Measurements from ENCODE around the gene RNPEPL1. TPM values are rescaled to one million over a fixed set of nuclear protein-coding genes. Genes with fewer than 3 reads are reported as not detected.
"Not testable (repeated sequence)": the region's sequence is repeated elsewhere in the genome, so short reads cannot be mapped to it uniquely, and the experiment has no call there.

The RNPEPL1 gene
- total RNA-seq, 1 donor from 2014 or later = 15.7 TPM

- Histone ChIP-seq H3K27me3 (ENCODE audit: control insufficient read depth in 3 of 3, insufficient read depth in 3 of 3, low read length in 3 of 3) (no peaks in the 10 kb centered on the region), H3K9ac (ENCODE audit: low read depth in 1 of 3, low read length in 3 of 3) (no peak overlapping the region), H3K27ac (ENCODE audit: low read depth, low read length) (no peak overlapping the region), H3K36me3 (ENCODE audit: control insufficient read depth in 3 of 3, insufficient read depth in 3 of 3, low read length in 3 of 3) (peaks cover 0 to 5% (median 0%) of the 10 kb centered on the region in 3 donors), H3K4me1 (ENCODE audit: control insufficient read depth in 3 of 3, insufficient read depth in 3 of 3, low read length in 3 of 3) (peaks cover 11 to 12% (median 12%) of the 10 kb centered on the region in 3 donors), H3K4me3 (ENCODE audit: low read length in 3 of 3) (no peak overlapping the region), H3K9me3 (ENCODE audit: control insufficient read depth in 3 of 3, low read length in 3 of 3) (no peaks in the 10 kb centered on the region)
Observed at GRCh38 chr2:240615820-240616547, 47.7 kb downstream of the RNPEPL1 start.

- peaks cover 11 to 12% (median 12%) of the 10 kb centered on the region in 3 donors for H3K4me1 ChIP-seq (ENCODE audit: control insufficient read depth in 3 of 3, insufficient read depth in 3 of 3, low read length in 3 of 3)
- not testable (repeated sequence) for H3K27me3 ChIP-seq (ENCODE audit: control insufficient read depth in 3 of 3, insufficient read depth in 3 of 3, low read length in 3 of 3)
Observed at GRCh38 chr2:240616860-240617666, 48.8 kb downstream of the RNPEPL1 start.

GRCh38 chr2:240618776-240619175 lies 50.5 kb downstream of the RNPEPL1 start:
- Histone ChIP-seq H3K9me3 (ENCODE audit: control insufficient read depth in 3 of 3, low read length in 3 of 3) (no peaks in the 10 kb centered on the region), H3K9ac (ENCODE audit: low read depth in 1 of 3, low read length in 3 of 3) (no peak overlapping the region), H3K4me1 (ENCODE audit: control insufficient read depth in 3 of 3, insufficient read depth in 3 of 3, low read length in 3 of 3) (no peaks in the 10 kb centered on the region), H3K4me3 (ENCODE audit: low read length in 3 of 3) (no peak overlapping the region), H3K27me3 (ENCODE audit: control insufficient read depth in 3 of 3, insufficient read depth in 3 of 3, low read length in 3 of 3) (no peaks in the 10 kb centered on the region), H3K36me3 (ENCODE audit: control insufficient read depth in 3 of 3, insufficient read depth in 3 of 3, low read length in 3 of 3) (peaks cover 0 to 5% (median 0%) of the 10 kb centered on the region in 3 donors), H3K27ac (ENCODE audit: low read depth, low read length) (no peak overlapping the region)

More at GRCh38 chr2:240616860-240617666, 48.8 kb downstream of the RNPEPL1 start:
- H3K27ac ChIP-seq (ENCODE audit: low read depth, low read length); H3K36me3 ChIP-seq (ENCODE audit: control insufficient read depth in 3 of 3, insufficient read depth in 3 of 3, low read length in 3 of 3); H3K4me3 ChIP-seq (ENCODE audit: low read length in 3 of 3); H3K9ac ChIP-seq (ENCODE audit: low read depth in 1 of 3, low read length in 3 of 3); H3K9me3 ChIP-seq (ENCODE audit: control insufficient read depth in 3 of 3, low read length in 3 of 3): not testable (repeated sequence)

- Histone ChIP-seq H3K27ac (ENCODE audit: low read depth, low read length) (no peak overlapping the region), H3K9ac (ENCODE audit: low read depth in 1 of 3, low read length in 3 of 3) (no peak overlapping the region)
Observed at GRCh38 chr2:240619506-240620148, 51.3 kb downstream of the RNPEPL1 start.

GRCh38 chr2:240620149-240620731 lies 52.0 kb downstream of the RNPEPL1 start:
- Histone ChIP-seq H3K27me3 (ENCODE audit: control insufficient read depth in 3 of 3, insufficient read depth in 3 of 3, low read length in 3 of 3) (no peaks in the 10 kb centered on the region), H3K4me3 (ENCODE audit: low read length in 3 of 3) (no peak overlapping the region), H3K36me3 (ENCODE audit: control insufficient read depth in 3 of 3, insufficient read depth in 3 of 3, low read length in 3 of 3) (peaks cover 0 to 5% (median 0%) of the 10 kb centered on the region in 3 donors), H3K9ac (ENCODE audit: low read depth in 1 of 3, low read length in 3 of 3) (no peak overlapping the region), H3K27ac (ENCODE audit: low read depth, low read length) (no peak overlapping the region), H3K9me3 (ENCODE audit: control insufficient read depth in 3 of 3, low read length in 3 of 3) (no peaks in the 10 kb centered on the region), H3K4me1 (ENCODE audit: control insufficient read depth in 3 of 3, insufficient read depth in 3 of 3, low read length in 3 of 3) (no peaks in the 10 kb centered on the region)

More at GRCh38 chr2:240619506-240620148, 51.3 kb downstream of the RNPEPL1 start:
- H3K27me3 ChIP-seq (ENCODE audit: control insufficient read depth in 3 of 3, insufficient read depth in 3 of 3, low read length in 3 of 3) = no peaks in the 10 kb centered on the region
- H3K4me3 ChIP-seq (ENCODE audit: low read length in 3 of 3) = no peak overlapping the region
- H3K36me3 ChIP-seq (ENCODE audit: control insufficient read depth in 3 of 3, insufficient read depth in 3 of 3, low read length in 3 of 3) = peaks cover 0 to 5% (median 0%) of the 10 kb centered on the region in 3 donors
- no peaks in the 10 kb centered on the region for H3K9me3 ChIP-seq (ENCODE audit: control insufficient read depth in 3 of 3, low read length in 3 of 3)
- H3K4me1 ChIP-seq (ENCODE audit: control insufficient read depth in 3 of 3, insufficient read depth in 3 of 3, low read length in 3 of 3) = no peaks in the 10 kb centered on the region

GRCh38 chr2:240620859-240621258 lies 52.6 kb downstream of the RNPEPL1 start:
- no peak overlapping the region for H3K27ac ChIP-seq (ENCODE audit: low read depth, low read length)
- H3K4me1 ChIP-seq (ENCODE audit: control insufficient read depth in 3 of 3, insufficient read depth in 3 of 3, low read length in 3 of 3) = no peaks in the 10 kb centered on the region
- no peak overlapping the region for H3K9ac ChIP-seq (ENCODE audit: low read depth in 1 of 3, low read length in 3 of 3)
- peaks cover 0 to 5% (median 0%) of the 10 kb centered on the region in 3 donors for H3K36me3 ChIP-seq (ENCODE audit: control insufficient read depth in 3 of 3, insufficient read depth in 3 of 3, low read length in 3 of 3)
- peaks cover 0 to 3% (median 0%) of the 10 kb centered on the region in 3 donors for H3K27me3 ChIP-seq (ENCODE audit: control insufficient read depth in 3 of 3, insufficient read depth in 3 of 3, low read length in 3 of 3)
- H3K9me3 ChIP-seq (ENCODE audit: control insufficient read depth in 3 of 3, low read length in 3 of 3) = no peaks in the 10 kb centered on the region
- no peak overlapping the region for H3K4me3 ChIP-seq (ENCODE audit: low read length in 3 of 3)

- no peak overlapping the region for H3K9ac ChIP-seq (ENCODE audit: low read depth in 1 of 3, low read length in 3 of 3)
- H3K27me3 ChIP-seq (ENCODE audit: control insufficient read depth in 3 of 3, insufficient read depth in 3 of 3, low read length in 3 of 3) = peaks cover 0 to 3% (median 0%) of the 10 kb centered on the region in 3 donors
- no peak overlapping the region for H3K4me3 ChIP-seq (ENCODE audit: low read length in 3 of 3)
- no peak overlapping the region for H3K27ac ChIP-seq (ENCODE audit: low read depth, low read length)
- H3K4me1 ChIP-seq (ENCODE audit: control insufficient read depth in 3 of 3, insufficient read depth in 3 of 3, low read length in 3 of 3) = no peaks in the 10 kb centered on the region
- peaks cover 0 to 5% (median 0%) of the 10 kb centered on the region in 3 donors for H3K36me3 ChIP-seq (ENCODE audit: control insufficient read depth in 3 of 3, insufficient read depth in 3 of 3, low read length in 3 of 3)
- no peaks in the 10 kb centered on the region for H3K9me3 ChIP-seq (ENCODE audit: control insufficient read depth in 3 of 3, low read length in 3 of 3)
Observed at GRCh38 chr2:240622060-240622411, 53.8 kb downstream of the RNPEPL1 start.

- H3K36me3 ChIP-seq (ENCODE audit: control insufficient read depth in 3 of 3, insufficient read depth in 3 of 3, low read length in 3 of 3) = peaks cover 0 to 5% (median 0%) of the 10 kb centered on the region in 3 donors
- no peak overlapping the region for H3K9ac ChIP-seq (ENCODE audit: low read depth in 1 of 3, low read length in 3 of 3)
- no peaks in the 10 kb centered on the region for H3K9me3 ChIP-seq (ENCODE audit: control insufficient read depth in 3 of 3, low read length in 3 of 3)
- no peaks in the 10 kb centered on the region for H3K4me1 ChIP-seq (ENCODE audit: control insufficient read depth in 3 of 3, insufficient read depth in 3 of 3, low read length in 3 of 3)
- no peak overlapping the region for H3K4me3 ChIP-seq (ENCODE audit: low read length in 3 of 3)
- peaks cover 0 to 3% (median 0%) of the 10 kb centered on the region in 3 donors for H3K27me3 ChIP-seq (ENCODE audit: control insufficient read depth in 3 of 3, insufficient read depth in 3 of 3, low read length in 3 of 3)
- H3K27ac ChIP-seq (ENCODE audit: low read depth, low read length) = no peak overlapping the region
Observed at GRCh38 chr2:240622531-240623235, 54.4 kb downstream of the RNPEPL1 start.

- H3K27me3 ChIP-seq (ENCODE audit: control insufficient read depth in 3 of 3, insufficient read depth in 3 of 3, low read length in 3 of 3) = peaks cover 0 to 8% (median 0%) of the 10 kb centered on the region in 3 donors
- H3K4me3 ChIP-seq (ENCODE audit: low read length in 3 of 3) = no peak overlapping the region
- no peak overlapping the region for H3K9ac ChIP-seq (ENCODE audit: low read depth in 1 of 3, low read length in 3 of 3)
- H3K36me3 ChIP-seq (ENCODE audit: control insufficient read depth in 3 of 3, insufficient read depth in 3 of 3, low read length in 3 of 3) = peaks cover 0 to 4% (median 0%) of the 10 kb centered on the region in 3 donors
- no peaks in the 10 kb centered on the region for H3K9me3 ChIP-seq (ENCODE audit: control insufficient read depth in 3 of 3, low read length in 3 of 3)
- no peaks in the 10 kb centered on the region for H3K4me1 ChIP-seq (ENCODE audit: control insufficient read depth in 3 of 3, insufficient read depth in 3 of 3, low read length in 3 of 3)
- H3K27ac ChIP-seq (ENCODE audit: low read depth, low read length) = no peak overlapping the region
Observed at GRCh38 chr2:240623531-240624010, 55.3 kb downstream of the RNPEPL1 start.
